Mesendoderm (in vitro differentiated cells): ENCODE data around the gene CYP3A7.
"Not testable (repeated sequence)": the region's sequence is repeated elsewhere in the genome, so short reads cannot be mapped to it uniquely, and the experiment has no call there.

Experiments used
- DNase-seq: peaks from one replicate; pipeline ENCODE4 v3.0.0; 2013
- H2AK5ac ChIP-seq: 2 replicates; pipeline ENCODE4 v1.6.1; 2013; ENCODE audit warnings: low read length, inconsistent platforms
- H2BK120ac ChIP-seq: 2 replicates; pipeline ENCODE4 v1.6.1; 2013; ENCODE audit warnings: low read depth, mild to moderate bottlenecking, low read length, moderate library complexity, mixed read lengths
- H2BK15ac ChIP-seq: replicated peaks from 2 replicates; pipeline ENCODE4 v1.6.1; 2013; ENCODE audit warnings: low read depth, mild to moderate bottlenecking, moderate library complexity
- H2BK5ac ChIP-seq: 2 replicates; pipeline ENCODE4 v1.6.1; 2013; ENCODE audit warnings: low read length, inconsistent platforms
- H3K18ac ChIP-seq: 2 replicates; pipeline ENCODE4 v1.6.1; 2013; ENCODE audit warnings: mild to moderate bottlenecking, low read length, mixed read lengths
- H3K23ac ChIP-seq: one replicate; pipeline ENCODE4 v1.6.1; 2013; ENCODE audit warnings: low read length
- H3K27ac ChIP-seq: 2 replicates; pipeline ENCODE4 v1.5.1; 2013; ENCODE audit warnings: low read depth, mild to moderate bottlenecking, inconsistent platforms, low read length, moderate library complexity
- H3K27me3 ChIP-seq: 2 replicates; pipeline ENCODE4 v1.6.1; 2013; ENCODE audit warnings: low read length, control low read depth, mild to moderate bottlenecking, inconsistent platforms; ENCODE audit not compliant: insufficient read depth, poor library complexity
- H3K36me3 ChIP-seq: 2 replicates; pipeline ENCODE4 v1.6.1; 2013; ENCODE audit warnings: low read length, inconsistent platforms; ENCODE audit not compliant: control insufficient read depth, insufficient read depth
- H3K4ac ChIP-seq: one replicate; pipeline ENCODE4 v1.6.1; 2013; ENCODE audit warnings: low read depth, mild to moderate bottlenecking, low read length, moderate library complexity
- H3K4me1 ChIP-seq: 2 replicates; pipeline ENCODE4 v1.6.1; 2013; ENCODE audit warnings: low read depth, low read length, inconsistent platforms; ENCODE audit not compliant: control insufficient read depth
- H3K4me2 ChIP-seq: 2 replicates; pipeline ENCODE4 v1.6.1; 2013; ENCODE audit warnings: low read length
- H3K4me3 ChIP-seq: 2 replicates; pipeline ENCODE4 v1.5.1; 2013; ENCODE audit warnings: mild to moderate bottlenecking, low read length
- H3K56ac ChIP-seq: one replicate; pipeline ENCODE4 v1.6.1; 2013; ENCODE audit warnings: low read length
- H3K79me1 ChIP-seq: 2 replicates; pipeline ENCODE4 v1.6.1; 2013; ENCODE audit warnings: low read length, inconsistent platforms
- H3K79me2 ChIP-seq: 2 replicates; pipeline ENCODE4 v1.6.1; 2013; ENCODE audit warnings: mild to moderate bottlenecking, low read length; ENCODE audit not compliant: control insufficient read depth, insufficient read depth
- H3K9ac ChIP-seq: 2 replicates; pipeline ENCODE4 v1.6.1; 2013; ENCODE audit warnings: low read length, inconsistent platforms
- H4K5ac ChIP-seq: one replicate; pipeline ENCODE4 v1.6.1; 2013; ENCODE audit warnings: low read length
- H4K8ac ChIP-seq: one replicate; pipeline ENCODE4 v1.6.1; 2013; ENCODE audit warnings: low read depth, mild to moderate bottlenecking, control low read depth, low read length, moderate library complexity
- WGBS: extraction: QIAGEN DNeasy Blood & Tissue Kit; methylation state at CpG from one replicate; pipeline ENCODE4 v1.1.7; 2013; ENCODE audit warnings: low lambda C conversion rate, missing lambda C conversion rate; ENCODE audit not compliant: insufficient coverage; ENCODE audit errors: extremely low coverage; 5-methylcytosine and 5-hydroxymethylcytosine counted together

The CYP3A7 gene

GRCh38 chr7:99751322-99752052 lies 16.5 kb upstream of the CYP3A7 start:
- not testable (repeated sequence) for H3K9ac ChIP-seq, H3K36me3 ChIP-seq, H3K4ac ChIP-seq, H2BK5ac ChIP-seq, H3K4me3 ChIP-seq, H3K27me3 ChIP-seq, H4K8ac ChIP-seq, H2BK120ac ChIP-seq, H4K5ac ChIP-seq, H2BK15ac ChIP-seq, H3K27ac ChIP-seq, H2AK5ac ChIP-seq, H3K4me2 ChIP-seq, H3K4me1 ChIP-seq, H3K23ac ChIP-seq, H3K79me1 ChIP-seq, H3K18ac ChIP-seq, H3K79me2 ChIP-seq
- DNase-seq, result peak; percentile 21
- no CpG with 5 or more reads among the region's 5 CpGs for WGBS
- peak overlapping the region; percentile 25 for H3K56ac ChIP-seq

GRCh38 chr7:99748846-99749579 lies 14.0 kb upstream of the CYP3A7 start:
- no CpG with 5 or more reads among the region's 6 CpGs for WGBS
- Histone ChIP-seq H3K36me3 (no peaks in the 10 kb centered on the region), H3K23ac (no peak overlapping the region), H3K4me2 (no peak overlapping the region), H3K4ac (no peak overlapping the region), H3K9ac (no peak overlapping the region), H2AK5ac (no peak overlapping the region), H3K18ac (no peak overlapping the region), H4K5ac (no peak overlapping the region), H2BK15ac (no peak overlapping the region), H3K79me1 (no peaks in the 10 kb centered on the region), H2BK5ac (no peak overlapping the region), H4K8ac (no peak overlapping the region), H3K79me2 (no peaks in the 10 kb centered on the region), H2BK120ac (no peak overlapping the region), H3K4me1 (no peaks in the 10 kb centered on the region), H3K27ac (no peak overlapping the region), H3K56ac (no peak overlapping the region), H3K27me3 (no peaks in the 10 kb centered on the region), H3K4me3 (no peak overlapping the region)
- DNase-seq, result no peak

- H3K9ac ChIP-seq, H3K18ac ChIP-seq, H3K4ac ChIP-seq, H2BK120ac ChIP-seq, H3K56ac ChIP-seq, H2BK5ac ChIP-seq, H3K79me1 ChIP-seq, DNase-seq, H3K27ac ChIP-seq, H2AK5ac ChIP-seq, H2BK15ac ChIP-seq, H3K4me2 ChIP-seq, H3K4me1 ChIP-seq, H3K36me3 ChIP-seq, H3K23ac ChIP-seq, H3K27me3 ChIP-seq, H4K5ac ChIP-seq, H3K4me3 ChIP-seq, H3K79me2 ChIP-seq, H4K8ac ChIP-seq: not testable (repeated sequence)
- no CpG with 5 or more reads among the region's 3 CpGs for WGBS
These were observed 11.9 kb upstream of the CYP3A7 start for GRCh38 chr7:99746915-99747314.

GRCh38 chr7:99745395-99745794 lies 10.4 kb upstream of the CYP3A7 start:
- H2AK5ac ChIP-seq, H3K4ac ChIP-seq, H3K23ac ChIP-seq, H3K79me1 ChIP-seq, H3K4me1 ChIP-seq, H3K9ac ChIP-seq, H3K79me2 ChIP-seq, H3K18ac ChIP-seq, H2BK15ac ChIP-seq, DNase-seq, H3K56ac ChIP-seq, H4K5ac ChIP-seq, H2BK120ac ChIP-seq, H2BK5ac ChIP-seq, H4K8ac ChIP-seq, H3K27me3 ChIP-seq, H3K27ac ChIP-seq, H3K4me2 ChIP-seq, H3K36me3 ChIP-seq, H3K4me3 ChIP-seq: not testable (repeated sequence)
- no CpG with 5 or more reads among the region's 3 CpGs for WGBS

GRCh38 chr7:99742737-99743394 lies 7.9 kb upstream of the CYP3A7 start:
- Histone ChIP-seq H3K56ac (no peak overlapping the region), H3K4ac (no peak overlapping the region), H3K27ac (no peak overlapping the region), H3K18ac (no peak overlapping the region), H3K9ac (no peak overlapping the region), H3K4me2 (no peak overlapping the region), H3K36me3 (no peaks in the 10 kb centered on the region), H3K23ac (no peak overlapping the region), H3K4me3 (no peak overlapping the region), H3K79me1 (no peaks in the 10 kb centered on the region), H4K8ac (no peak overlapping the region), H2AK5ac (no peak overlapping the region), H2BK5ac (no peak overlapping the region), H3K79me2 (no peaks in the 10 kb centered on the region), H2BK120ac (no peak overlapping the region), H3K27me3 (no peaks in the 10 kb centered on the region), H3K4me1 (no peaks in the 10 kb centered on the region), H4K5ac (no peak overlapping the region), H2BK15ac (no peak overlapping the region)
- no peak for DNase-seq
- WGBS, result no CpG with 5 or more reads among the region's 4 CpGs
